ENCODE measurements around the gene HECW1.

Gene HECW1

DNA sequence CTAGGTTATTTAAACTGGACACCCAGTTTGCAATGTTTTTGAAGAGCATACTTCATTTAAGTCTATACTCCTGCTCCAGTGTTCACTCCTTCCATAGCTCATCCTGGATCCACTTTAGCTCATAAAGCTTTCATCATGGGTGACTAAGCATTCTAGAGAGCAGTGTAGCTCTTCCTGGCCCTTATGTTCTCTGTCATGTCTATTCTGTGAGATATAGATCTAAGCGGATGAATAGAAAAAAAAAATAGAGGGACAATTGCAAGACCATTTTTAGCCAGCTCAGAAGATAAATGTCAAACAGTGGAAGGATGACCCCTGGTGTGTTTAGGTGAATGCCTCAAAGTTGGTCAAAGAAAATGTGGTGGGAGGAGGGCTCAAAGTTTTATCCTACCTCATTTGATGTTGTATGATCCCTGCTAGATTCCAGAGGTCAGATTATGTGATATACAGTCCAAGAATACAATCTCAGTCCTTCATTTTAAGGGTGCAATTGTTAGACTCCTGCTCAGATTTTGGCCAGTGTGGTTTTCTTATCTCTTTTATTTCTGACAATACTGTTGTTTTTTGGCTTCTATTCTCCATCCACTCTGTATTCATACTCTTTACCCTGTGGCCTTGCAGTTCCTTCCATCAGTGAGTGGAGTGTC lies 7.5 kb upstream of the HECW1 start:
- no peak overlapping the region for H3K4me3 ChIP-seq (ENCODE audit: low read length, poor library complexity, severe bottlenecking)
- no peak overlapping the region for H3K9ac ChIP-seq (ENCODE audit: low read depth, low read length, poor library complexity, severe bottlenecking)
- H2AFZ ChIP-seq (ENCODE audit: low read length) = no peak overlapping the region
- H3K36me3 ChIP-seq (ENCODE audit: insufficient read depth, low read length) = no peaks in the 10 kb centered on the region
- no peaks in the 10 kb centered on the region for H3K9me2 ChIP-seq (replicated peaks; ENCODE audit: low read depth, low read length)
- H4K20me1 ChIP-seq (ENCODE audit: insufficient read depth, low read length, poor library complexity, severe bottlenecking) = no peaks in the 10 kb centered on the region
- no peaks in the 10 kb centered on the region for H3K4me1 ChIP-seq (ENCODE audit: insufficient read depth, low read length, poor library complexity, severe bottlenecking)
- no peak overlapping the region for H3K4me2 ChIP-seq (ENCODE audit: low read depth, low read length, poor library complexity, severe bottlenecking)
- TF ChIP-seq EZH2phosphoT487 (IDR thresholded peaks at IDR 0.05; ENCODE audit: borderline replicate concordance) = no peak
- TF ChIP-seq, protein P1, sequence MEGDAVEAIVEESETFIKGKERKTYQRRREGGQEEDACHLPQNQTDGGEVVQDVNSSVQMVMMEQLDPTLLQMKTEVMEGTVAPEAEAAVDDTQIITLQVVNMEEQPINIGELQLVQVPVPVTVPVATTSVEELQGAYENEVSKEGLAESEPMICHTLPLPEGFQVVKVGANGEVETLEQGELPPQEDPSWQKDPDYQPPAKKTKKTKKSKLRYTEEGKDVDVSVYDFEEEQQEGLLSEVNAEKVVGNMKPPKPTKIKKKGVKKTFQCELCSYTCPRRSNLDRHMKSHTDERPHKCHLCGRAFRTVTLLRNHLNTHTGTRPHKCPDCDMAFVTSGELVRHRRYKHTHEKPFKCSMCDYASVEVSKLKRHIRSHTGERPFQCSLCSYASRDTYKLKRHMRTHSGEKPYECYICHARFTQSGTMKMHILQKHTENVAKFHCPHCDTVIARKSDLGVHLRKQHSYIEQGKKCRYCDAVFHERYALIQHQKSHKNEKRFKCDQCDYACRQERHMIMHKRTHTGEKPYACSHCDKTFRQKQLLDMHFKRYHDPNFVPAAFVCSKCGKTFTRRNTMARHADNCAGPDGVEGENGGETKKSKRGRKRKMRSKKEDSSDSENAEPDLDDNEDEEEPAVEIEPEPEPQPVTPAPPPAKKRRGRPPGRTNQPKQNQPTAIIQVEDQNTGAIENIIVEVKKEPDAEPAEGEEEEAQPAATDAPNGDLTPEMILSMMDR (conservative IDR thresholded peaks at IDR 0.05; ENCODE audit: low read length) = no peak
- H3K9me3 ChIP-seq (ENCODE audit: insufficient read depth, low read depth, low read length) = no peaks in the 10 kb centered on the region
- H3K27me3 ChIP-seq (ENCODE audit: insufficient read depth, low read length, poor library complexity, severe bottlenecking) = no peaks in the 10 kb centered on the region
- no peaks in the 10 kb centered on the region for H3K79me2 ChIP-seq (ENCODE audit: insufficient read depth, low read length)
- no peaks in the 10 kb centered on the region for H3F3A ChIP-seq (ENCODE audit: low read depth)

DNA sequence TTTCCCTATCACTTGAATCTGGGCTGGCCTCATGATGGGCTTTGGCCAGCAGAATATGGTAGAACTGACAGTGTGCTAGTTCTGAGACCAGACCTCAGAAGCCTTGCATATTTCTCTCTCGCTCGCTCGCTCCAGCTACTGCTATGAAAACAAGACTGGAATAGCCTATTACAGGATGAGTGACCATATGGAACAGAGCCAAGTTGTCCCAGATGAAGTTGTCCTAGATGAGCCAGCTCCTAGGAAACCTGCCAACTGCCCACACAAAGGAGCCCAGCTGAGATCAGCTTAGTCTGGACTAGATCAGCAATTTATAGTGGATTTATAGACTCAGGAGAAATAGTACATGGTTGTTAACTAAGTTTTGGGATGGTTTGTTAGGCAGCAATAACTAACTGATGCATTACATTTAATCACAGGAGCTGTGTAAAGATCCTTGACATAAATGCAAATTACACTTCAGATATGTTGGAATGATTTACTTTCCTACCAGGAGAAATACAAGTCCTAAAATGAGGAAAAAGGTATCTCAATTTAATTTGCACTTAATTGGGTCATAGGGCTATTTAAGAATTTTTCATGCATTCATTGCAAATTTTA lies 6.8 kb upstream of the HECW1 start:
- no peaks in the 10 kb centered on the region for H3K9me3 ChIP-seq (ENCODE audit: insufficient read depth, low read depth, low read length)
- H3K36me3 ChIP-seq (ENCODE audit: insufficient read depth, low read length) = no peaks in the 10 kb centered on the region
- H3K79me2 ChIP-seq (ENCODE audit: insufficient read depth, low read length) = no peaks in the 10 kb centered on the region
- H3K4me2 ChIP-seq (ENCODE audit: low read depth, low read length, poor library complexity, severe bottlenecking) = no peak overlapping the region
- H3K9ac ChIP-seq (ENCODE audit: low read depth, low read length, poor library complexity, severe bottlenecking) = no peak overlapping the region
- no peak overlapping the region for H3K4me3 ChIP-seq (ENCODE audit: low read length, poor library complexity, severe bottlenecking)
- no peaks in the 10 kb centered on the region for H4K20me1 ChIP-seq (ENCODE audit: insufficient read depth, low read length, poor library complexity, severe bottlenecking)
- H2AFZ ChIP-seq (ENCODE audit: low read length) = no peak overlapping the region
- H3K4me1 ChIP-seq (ENCODE audit: insufficient read depth, low read length, poor library complexity, severe bottlenecking) = no peaks in the 10 kb centered on the region
- H3K27me3 ChIP-seq (ENCODE audit: insufficient read depth, low read length, poor library complexity, severe bottlenecking) = no peaks in the 10 kb centered on the region
- TF ChIP-seq, protein P1 (conservative IDR thresholded peaks at IDR 0.05; ENCODE audit: low read length) = no peak
- TF ChIP-seq EZH2phosphoT487 (IDR thresholded peaks at IDR 0.05; ENCODE audit: borderline replicate concordance) = no peak
- no peaks in the 10 kb centered on the region for H3F3A ChIP-seq (ENCODE audit: low read depth)
- H3K9me2 ChIP-seq (replicated peaks; ENCODE audit: low read depth, low read length) = no peaks in the 10 kb centered on the region

DNA sequence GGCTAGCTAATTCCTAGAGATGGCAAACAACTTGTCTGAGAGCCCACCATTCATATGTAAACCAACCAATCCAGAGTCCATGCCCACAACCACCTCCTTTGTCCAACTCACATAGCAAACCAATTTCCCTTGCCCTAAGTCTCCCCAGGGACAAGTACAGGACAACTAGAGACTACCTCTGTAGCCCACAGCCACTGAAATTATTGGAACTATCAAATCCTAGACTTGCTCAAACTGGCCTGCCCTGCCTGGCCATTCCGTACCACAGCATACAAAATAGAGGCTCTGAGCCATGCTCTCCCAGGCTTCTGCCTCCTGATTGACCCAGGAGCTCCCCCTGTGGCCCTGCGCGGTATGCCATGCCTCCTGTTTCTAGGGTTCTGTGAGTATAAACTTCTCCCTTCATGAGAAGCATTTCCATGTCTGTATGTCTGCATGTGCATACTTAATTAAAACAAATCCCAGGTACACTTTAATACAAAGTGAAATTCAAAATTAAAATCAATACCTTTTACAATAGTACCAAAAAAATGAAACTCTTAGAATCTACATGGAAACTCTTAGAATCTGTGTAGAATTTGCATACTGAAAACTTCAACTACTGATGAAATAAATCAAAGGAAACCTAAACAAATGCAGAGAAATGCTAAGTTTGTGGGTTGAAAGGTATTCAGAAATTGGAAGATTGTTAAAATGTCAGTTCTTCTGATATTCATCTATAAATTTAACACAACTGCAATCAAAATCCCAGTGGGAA lies 4.0 kb upstream of the HECW1 start:
- Histone ChIP-seq H3K4me2 (ENCODE audit: low read depth, low read length, poor library complexity, severe bottlenecking) (no peak overlapping the region), H3K9me3 (ENCODE audit: insufficient read depth, low read depth, low read length) (no peaks in the 10 kb centered on the region), H3K79me2 (ENCODE audit: insufficient read depth, low read length) (no peaks in the 10 kb centered on the region), H3F3A (ENCODE audit: low read depth) (no peaks in the 10 kb centered on the region), H3K4me3 (ENCODE audit: low read length, poor library complexity, severe bottlenecking) (no peak overlapping the region), H3K27me3 (ENCODE audit: insufficient read depth, low read length, poor library complexity, severe bottlenecking) (no peaks in the 10 kb centered on the region), H4K20me1 (ENCODE audit: insufficient read depth, low read length, poor library complexity, severe bottlenecking) (no peaks in the 10 kb centered on the region), H3K36me3 (ENCODE audit: insufficient read depth, low read length) (no peaks in the 10 kb centered on the region), H2AFZ (ENCODE audit: low read length) (no peak overlapping the region), H3K9me2 (replicated peaks; ENCODE audit: low read depth, low read length) (no peaks in the 10 kb centered on the region), H3K9ac (ENCODE audit: low read depth, low read length, poor library complexity, severe bottlenecking) (no peak overlapping the region), H3K4me1 (ENCODE audit: insufficient read depth, low read length, poor library complexity, severe bottlenecking) (no peaks in the 10 kb centered on the region)
- TF ChIP-seq, protein P1 (conservative IDR thresholded peaks at IDR 0.05; ENCODE audit: low read length) = peak; percentile 88
- TF ChIP-seq EZH2phosphoT487 (IDR thresholded peaks at IDR 0.05; ENCODE audit: borderline replicate concordance) = no peak
